ENCODE results near the gene INSYN2B.

The INSYN2B gene

GRCh38 chr5:169817031-169817430, 163.3 kb downstream of the INSYN2B start:
- no peak overlapping the region for H3K4me3 ChIP-seq (ENCODE audit: low read length)
- H3K27me3 ChIP-seq (replicated peaks; ENCODE audit: insufficient read depth, low read length), result no peaks in the 10 kb centered on the region
- H3K9me2 ChIP-seq (replicated peaks; ENCODE audit: insufficient read depth, low read length), result no peaks in the 10 kb centered on the region
- TF ChIP-seq EZH2phosphoT487 (IDR thresholded peaks at IDR 0.05; ENCODE audit: low read length), result no peak
- TF ChIP-seq EZH2 (optimal IDR thresholded peaks at IDR 0.05; ENCODE audit: low read depth, low read length), result no peak
- no peak for TF ChIP-seq CTCF (IDR thresholded peaks at IDR 0.05; ENCODE audit: low read length)
- no peaks in the 10 kb centered on the region for H3K36me3 ChIP-seq (replicated peaks; ENCODE audit: insufficient read depth, low read length)
- DNase-seq, result no peak
- no peaks in the 10 kb centered on the region for H3K4me1 ChIP-seq (ENCODE audit: low read length)
- no peak overlapping the region for H3K4me2 ChIP-seq (ENCODE audit: low read depth, low read length)
- H3K9me3 ChIP-seq (replicated peaks; ENCODE audit: insufficient read depth, low read length), result no peaks in the 10 kb centered on the region
- no peak overlapping the region for H3K27ac ChIP-seq (ENCODE audit: low read length)
- no peaks in the 10 kb centered on the region for H3F3A ChIP-seq (ENCODE audit: insufficient read depth, low read length)
- no peak overlapping the region for H3K9ac ChIP-seq (ENCODE audit: low read length)
- no peaks in the 10 kb centered on the region for H4K20me1 ChIP-seq (ENCODE audit: insufficient read depth, low read length)
- H2AFZ ChIP-seq (ENCODE audit: low read length), result no peak overlapping the region
- no peaks in the 10 kb centered on the region; the same call in 1 of the 2 replicates for H3K79me2 ChIP-seq (ENCODE audit: low read length)

- Histone ChIP-seq H3K9me2 (replicated peaks; ENCODE audit: insufficient read depth, low read length) (no peaks in the 10 kb centered on the region), H2AFZ (ENCODE audit: low read length) (no peak overlapping the region), H3F3A (ENCODE audit: insufficient read depth, low read length) (no peaks in the 10 kb centered on the region), H3K27ac (ENCODE audit: low read length) (no peak overlapping the region), H3K79me2 (ENCODE audit: low read length) (no peaks in the 10 kb centered on the region; the same call in 1 of the 2 replicates), H4K20me1 (ENCODE audit: insufficient read depth, low read length) (no peaks in the 10 kb centered on the region), H3K9ac (ENCODE audit: low read length) (no peak overlapping the region), H3K27me3 (replicated peaks; ENCODE audit: insufficient read depth, low read length) (no peaks in the 10 kb centered on the region), H3K4me2 (ENCODE audit: low read depth, low read length) (no peak overlapping the region), H3K4me3 (ENCODE audit: low read length) (no peak overlapping the region), H3K9me3 (replicated peaks; ENCODE audit: insufficient read depth, low read length) (no peaks in the 10 kb centered on the region), H3K4me1 (ENCODE audit: low read length) (no peaks in the 10 kb centered on the region), H3K36me3 (replicated peaks; ENCODE audit: insufficient read depth, low read length) (no peaks in the 10 kb centered on the region)
- DNase-seq, result no peak
- TF ChIP-seq EZH2 (optimal IDR thresholded peaks at IDR 0.05; ENCODE audit: low read depth, low read length), result no peak
- no peak for TF ChIP-seq EZH2phosphoT487 (IDR thresholded peaks at IDR 0.05; ENCODE audit: low read length)
- no peak for TF ChIP-seq CTCF (IDR thresholded peaks at IDR 0.05; ENCODE audit: low read length)
Measured at GRCh38 chr5:169814522-169814921, 165.8 kb downstream of the INSYN2B start.
